Neuronal stem cell (in vitro differentiated cells): ENCODE results near the gene NAT8L.

Experiments used
- DNase-seq: peaks from one replicate; pipeline ENCODE4 v3.0.0-alpha.2; 2013; ENCODE audit warnings: low spot score
- H2AFZ ChIP-seq: one replicate; pipeline ENCODE4 v1.6.1; 2013; ENCODE audit warnings: mild to moderate bottlenecking, low read length, inconsistent platforms
- H2AK5ac ChIP-seq: 2 replicates; pipeline ENCODE4 v1.6.1; 2013; ENCODE audit warnings: low read depth, mild to moderate bottlenecking, inconsistent platforms, low read length, moderate library complexity, mixed read lengths
- H2BK120ac ChIP-seq: 2 replicates; pipeline ENCODE4 v1.6.1; 2013; ENCODE audit warnings: low read depth, mild to moderate bottlenecking, inconsistent platforms, low read length, moderate library complexity, mixed read lengths
- H2BK12ac ChIP-seq: one replicate; pipeline ENCODE4 v1.6.1; 2013; ENCODE audit warnings: low read length, inconsistent platforms
- H2BK15ac ChIP-seq: 2 replicates; pipeline ENCODE4 v1.6.1; 2013; ENCODE audit warnings: mild to moderate bottlenecking, low read length, inconsistent platforms, mixed read lengths
- H2BK5ac ChIP-seq: one replicate; pipeline ENCODE4 v1.6.1; 2013; ENCODE audit warnings: inconsistent platforms, mild to moderate bottlenecking, low read length, moderate library complexity
- H3K14ac ChIP-seq: one replicate; pipeline ENCODE4 v1.6.1; 2013; ENCODE audit warnings: low read length, inconsistent platforms
- H3K18ac ChIP-seq: 2 replicates; pipeline ENCODE4 v1.6.1; 2013; ENCODE audit warnings: low read length, inconsistent platforms
- H3K23ac ChIP-seq: 2 replicates; pipeline ENCODE4 v1.6.1; 2013; ENCODE audit warnings: low read depth, mild to moderate bottlenecking, mixed read lengths, low read length, inconsistent platforms; ENCODE audit not compliant: poor library complexity
- H3K27ac ChIP-seq: replicated peaks from 3 replicates; pipeline ENCODE4 v1.5.1; 2013; ENCODE audit warnings: low read length, inconsistent platforms
- H3K27me3 ChIP-seq, 3 experiments: 2 replicates each; pipeline ENCODE4 v1.6.1; 2013; ENCODE audit warnings: low read length in 3 of 3, mild to moderate bottlenecking in 2 of 3, inconsistent platforms in 1 of 3, low read depth in 1 of 3, mixed read lengths in 1 of 3, moderate library complexity in 1 of 3; ENCODE audit not compliant: control insufficient read depth in 3 of 3, insufficient read depth in 3 of 3
- H3K36me3 ChIP-seq, 2 donors: replicated peaks in 1 of 2; 2 replicates each; pipeline ENCODE4 v1.6.1; 2013; ENCODE audit warnings: low read length in 2 of 2; ENCODE audit not compliant: control insufficient read depth in 2 of 2, insufficient read depth in 2 of 2
- H3K4ac ChIP-seq: 2 replicates; pipeline ENCODE4 v1.6.1; 2013; ENCODE audit warnings: inconsistent platforms, mild to moderate bottlenecking, low read length, moderate library complexity
- H3K4me1 ChIP-seq, 2 donors: 1 replicate in 1 of 2; 2 replicates in 1 of 2; pipeline ENCODE4 v1.6.1; 2013; ENCODE audit warnings: low read length in 2 of 2, low read depth in 1 of 2; ENCODE audit not compliant: control insufficient read depth in 2 of 2, insufficient read depth in 1 of 2
- H3K4me2 ChIP-seq: one replicate; pipeline ENCODE4 v1.6.1; 2013; ENCODE audit warnings: mild to moderate bottlenecking, low read length, inconsistent platforms; ENCODE audit not compliant: insufficient read depth, poor library complexity, severe bottlenecking
- H3K4me3 ChIP-seq, 2 donors: 2 replicates each; pipeline ENCODE4 v1.5.1; 2013; ENCODE audit warnings: low read length in 2 of 2, mild to moderate bottlenecking in 2 of 2, inconsistent platforms in 1 of 2, moderate library complexity in 1 of 2
- H3K79me1 ChIP-seq: one replicate; pipeline ENCODE4 v1.6.1; 2013; ENCODE audit warnings: low read depth, mild to moderate bottlenecking, inconsistent platforms, low read length, moderate library complexity
- H3K9ac ChIP-seq: one replicate; pipeline ENCODE4 v1.6.1; 2013; ENCODE audit warnings: mild to moderate bottlenecking, low read depth, low read length, inconsistent platforms; ENCODE audit not compliant: poor library complexity
- H3K9me3 ChIP-seq, 2 donors: replicated peaks in 1 of 2; 2 replicates each; pipeline versions ENCODE3 to v1.6.1; 2013; ENCODE audit warnings: low read length in 2 of 2, mild to moderate bottlenecking in 2 of 2, inconsistent platforms in 1 of 2, low read depth in 1 of 2, mixed read lengths in 1 of 2, moderate library complexity in 1 of 2; ENCODE audit not compliant: control insufficient read depth in 2 of 2, insufficient read depth in 1 of 2
- H4K8ac ChIP-seq: one replicate; pipeline ENCODE4 v1.6.1; 2013; ENCODE audit warnings: low read depth, mild to moderate bottlenecking, inconsistent platforms, low read length, moderate library complexity
- H4K91ac ChIP-seq: one replicate; pipeline ENCODE4 v1.6.1; 2013; ENCODE audit warnings: low read length, low read depth, mild to moderate bottlenecking, inconsistent platforms; ENCODE audit not compliant: poor library complexity
- WGBS, 2 donors: extraction: QIAGEN DNeasy Blood & Tissue Kit; methylation state at CpG; one replicate each; pipeline ENCODE4 v1.1.7; 2013; ENCODE audit warnings: missing lambda C conversion rate in 2 of 2, mixed read lengths in 1 of 2; ENCODE audit not compliant: insufficient read length in 2 of 2, insufficient replicate concordance in 1 of 2; ENCODE audit errors: extremely low coverage in 2 of 2; 5-methylcytosine and 5-hydroxymethylcytosine counted together

The NAT8L gene

GRCh38 chr4:2083826-2084160, 24.7 kb downstream of the NAT8L start:
- H3K27ac ChIP-seq: no peak overlapping the region
- no peak for DNase-seq
- no peak overlapping the region for H3K4me3 ChIP-seq
- no peak overlapping the region for H2BK15ac ChIP-seq
- no peak overlapping the region for H2BK12ac ChIP-seq
- H2BK120ac ChIP-seq: no peak overlapping the region
- no peaks in the 10 kb centered on the region for H3K27me3 ChIP-seq
- peaks cover 0 to 14% of the 10 kb centered on the region in 2 donors for H3K9me3 ChIP-seq
- H2AFZ ChIP-seq: no peak overlapping the region
- no peak overlapping the region for H3K9ac ChIP-seq
- H3K18ac ChIP-seq: no peak overlapping the region
- H3K4me1 ChIP-seq: peaks cover 0 to 5% of the 10 kb centered on the region in 2 donors
- H2BK5ac ChIP-seq: no peak overlapping the region
- no peaks in the 10 kb centered on the region for H3K79me1 ChIP-seq
- no peak overlapping the region for H3K4ac ChIP-seq
- H3K4me2 ChIP-seq: no peak overlapping the region
- H4K91ac ChIP-seq: no peak overlapping the region
- H3K36me3 ChIP-seq: no peaks in the 10 kb centered on the region
- no peak overlapping the region for H4K8ac ChIP-seq
- H2AK5ac ChIP-seq: no peak overlapping the region
- no peak overlapping the region for H3K23ac ChIP-seq
- WGBS, 2 donors: no CpG with 5 or more reads among the region's 6 CpGs
- H3K14ac ChIP-seq: no peak overlapping the region

- H2BK5ac ChIP-seq: no peak overlapping the region
- H3K23ac ChIP-seq: no peak overlapping the region
- no peak overlapping the region for H2BK12ac ChIP-seq
- H3K4me1 ChIP-seq: peaks cover 0 to 10% of the 10 kb centered on the region in 2 donors
- peaks cover 0 to 14% of the 10 kb centered on the region in 2 donors for H3K9me3 ChIP-seq
- no peaks in the 10 kb centered on the region for H3K36me3 ChIP-seq
- H4K91ac ChIP-seq: no peak overlapping the region
- H3K4me3 ChIP-seq: no peak overlapping the region
- H3K14ac ChIP-seq: peak overlapping the region; percentile 39
- no peak overlapping the region for H2BK15ac ChIP-seq
- H4K8ac ChIP-seq: no peak overlapping the region
- H3K27me3 ChIP-seq: no peaks in the 10 kb centered on the region
- DNase-seq: no peak
- no peak overlapping the region for H3K4ac ChIP-seq
- H2AFZ ChIP-seq: no peak overlapping the region
- no peaks in the 10 kb centered on the region for H3K79me1 ChIP-seq
- H3K9ac ChIP-seq: no peak overlapping the region
- H3K27ac ChIP-seq: no peak overlapping the region
- no peak overlapping the region for H2AK5ac ChIP-seq
- whole genome bisulfite sequencing, 2 donors: no CpG with 5 or more reads among the region's 13 CpGs
- peak overlapping the region; percentile 67 for H3K18ac ChIP-seq
- H2BK120ac ChIP-seq: no peak overlapping the region
- H3K4me2 ChIP-seq: no peak overlapping the region
Measured at GRCh38 chr4:2084316-2084715, 25.2 kb downstream of the NAT8L start.

- H3K14ac ChIP-seq: peak overlapping the region; percentile 83
- H3K4me2 ChIP-seq: no peak overlapping the region
- no peak overlapping the region for H4K91ac ChIP-seq
- no peak overlapping the region for H2AK5ac ChIP-seq
- no peak overlapping the region for H3K23ac ChIP-seq
- no peaks in the 10 kb centered on the region for H3K27me3 ChIP-seq
- WGBS, 2 donors: no CpG with 5 or more reads among the region's 8 CpGs
- no peaks in the 10 kb centered on the region for H3K36me3 ChIP-seq
- no peak overlapping the region for H2BK15ac ChIP-seq
- no peak overlapping the region for H3K27ac ChIP-seq
- DNase-seq: no peak
- no peak overlapping the region for H2BK120ac ChIP-seq
- no peak overlapping the region for H2AFZ ChIP-seq
- no peak overlapping the region for H2BK5ac ChIP-seq
- H3K9ac ChIP-seq: peak overlapping the region; percentile 30
- no peak overlapping the region for H3K4me3 ChIP-seq
- no peaks in the 10 kb centered on the region for H3K79me1 ChIP-seq
- no peak overlapping the region for H2BK12ac ChIP-seq
- H4K8ac ChIP-seq: no peak overlapping the region
- H3K18ac ChIP-seq: no peak overlapping the region
- H3K4me1 ChIP-seq: peaks cover 0 to 16% of the 10 kb centered on the region in 2 donors
- H3K9me3 ChIP-seq: peaks cover 0 to 14% of the 10 kb centered on the region in 2 donors
- H3K4ac ChIP-seq: no peak overlapping the region
Measured at GRCh38 chr4:2085496-2085901, 26.4 kb downstream of the NAT8L start.

- Histone ChIP-seq H3K9ac (no peak overlapping the region), H3K36me3 (no peaks in the 10 kb centered on the region), H2BK15ac (no peak overlapping the region), H2BK120ac (no peak overlapping the region), H4K91ac (no peak overlapping the region), H3K4ac (no peak overlapping the region), H3K79me1 (no peaks in the 10 kb centered on the region), H3K14ac (no peak overlapping the region), H3K27ac (no peak overlapping the region), H3K9me3 (peaks cover 0 to 14% of the 10 kb centered on the region in 2 donors), H3K18ac (no peak overlapping the region), H2AFZ (no peak overlapping the region), H3K27me3 (no peaks in the 10 kb centered on the region), H4K8ac (no peak overlapping the region), H3K23ac (no peak overlapping the region), H3K4me2 (no peak overlapping the region), H2BK5ac (no peak overlapping the region), H2BK12ac (no peak overlapping the region), H3K4me3 (no peak overlapping the region), H3K4me1 (peaks cover 0 to 19% of the 10 kb centered on the region in 2 donors), H2AK5ac (no peak overlapping the region)
- DNase-seq: no peak
Measured at GRCh38 chr4:2087170-2087569, 28.0 kb downstream of the NAT8L start.
